Endothelial cell of umbilical vein (primary cell): ENCODE data around the gene NOTCH2. TPM values are rescaled to one million over a fixed set of nuclear protein-coding genes. Genes with fewer than 3 reads are reported as not detected.

Source experiments
- BruUV-seq: library from RNA; stranded (reverse); fragments of 400-500 nt; replicated peaks from 2 replicates; lab custom pipeline; 2021; lab: Mats Ljungman, UMichigan
- CTCF ChIA-PET: fragments of 300-600, 350-600 bp; sonication (Branson Sonifier 250); formaldehyde crosslinking; loops from one replicate; lab custom pipeline; 2021; ENCODE audit warnings: antibody characterized with exemption, inconsistent platforms; lab: Charles Lee
- POLR2A ChIA-PET: fragments of 300-600, 350-600 bp; sonication (Branson Sonifier 250); formaldehyde crosslinking; loops from one replicate; lab custom pipeline; 2021; ENCODE audit warnings: antibody characterized with exemption, inconsistent platforms; lab: Charles Lee
- DNase-seq: peaks from one replicate; pipeline ENCODE4 v3.0.0-alpha.2; 2011; ENCODE audit warnings: low read depth, low spot score
- FAIRE-seq: peaks from 2 replicates; lab custom pipeline; 2011; peaks lifted over from hg19 to GRCh38; lab: Jason Lieb, UNC
- H2AFZ ChIP-seq: 2 replicates; pipeline ENCODE4 v1.6.0; 2012; ENCODE audit warnings: low read depth, low read length, control low read depth, inconsistent platforms
- H3K27ac ChIP-seq: 2 replicates; pipeline ENCODE4 v1.5.1; 2011; ENCODE audit warnings: low read depth, mild to moderate bottlenecking, control low read depth, low read length, moderate library complexity; ENCODE audit not compliant: insufficient read depth
- H3K27me3 ChIP-seq, 2 experiments: 2 replicates each; pipeline versions ENCODE4 v1.6.0 to v1.6.1; 2011; ENCODE audit warnings: low read length in 2 of 2, mixed read lengths in 1 of 2; ENCODE audit not compliant: control insufficient read depth in 2 of 2, insufficient read depth in 2 of 2
- H3K36me3 ChIP-seq, 2 experiments: 2 replicates in 1 of 2; 3 replicates in 1 of 2; pipeline ENCODE4 v1.5.1; 2011; ENCODE audit warnings: low read length in 2 of 2, mild to moderate bottlenecking in 1 of 2, moderate library complexity in 1 of 2; ENCODE audit not compliant: control insufficient read depth in 2 of 2, insufficient read depth in 2 of 2; ENCODE audit errors: extremely low read depth in 1 of 2
- H3K4me1 ChIP-seq: 3 replicates; pipeline ENCODE4 v1.5.1; 2011; ENCODE audit warnings: mild to moderate bottlenecking, low read length; ENCODE audit not compliant: control insufficient read depth, insufficient read depth; ENCODE audit errors: extremely low read depth
- H3K4me2 ChIP-seq: 2 replicates; pipeline ENCODE4 v1.6.1; 2011; ENCODE audit warnings: low read length, control low read depth, mixed read lengths; ENCODE audit not compliant: insufficient read depth
- H3K4me3 ChIP-seq, 3 experiments: fragments of 200-600 bp in 1 of 3; sonication (generic), shearing (Covaris generic) in 1 of 3; replicated peaks in 1 of 3; 2 replicates each; pipeline ENCODE4 v1.5.1; 2011 to 2016; ENCODE audit warnings: control low read depth in 3 of 3, low read length in 3 of 3, mild to moderate bottlenecking in 2 of 3, inconsistent platforms in 1 of 3, low read depth in 1 of 3, moderate library complexity in 1 of 3; ENCODE audit not compliant: insufficient read depth in 1 of 3
- H3K79me2 ChIP-seq: 2 replicates; pipeline ENCODE4 v1.6.0; 2012; ENCODE audit warnings: low read length, inconsistent platforms; ENCODE audit not compliant: control insufficient read depth, insufficient read depth
- H3K9ac ChIP-seq: replicated peaks from 2 replicates; pipeline ENCODE3; 2011; ENCODE audit warnings: low read length, control low read depth; ENCODE audit not compliant: insufficient read depth; ENCODE audit errors: extremely low read depth
- H3K9me1 ChIP-seq: replicated peaks from 3 replicates; pipeline ENCODE4 v1.6.0; 2011; ENCODE audit warnings: mild to moderate bottlenecking, low read length; ENCODE audit not compliant: control insufficient read depth, insufficient read depth; ENCODE audit errors: extremely low read depth
- H3K9me3 ChIP-seq: replicated peaks from 2 replicates; pipeline ENCODE4 v1.5.1; 2012; ENCODE audit warnings: low read length, inconsistent platforms; ENCODE audit not compliant: control insufficient read depth, insufficient read depth
- H4K20me1 ChIP-seq: replicated peaks from 2 replicates; pipeline ENCODE3; 2011; ENCODE audit warnings: mild to moderate bottlenecking, low read length; ENCODE audit not compliant: control insufficient read depth, insufficient read depth; ENCODE audit errors: extremely low read depth
- CTCF ChIP-seq, 2 donors: IDR thresholded peaks; 1 replicate in 1 of 2; 2 replicates in 1 of 2; pipeline ENCODE4 v1.5.1; 2011; ENCODE audit warnings: low read length in 2 of 2, mild to moderate bottlenecking in 2 of 2, moderate library complexity in 2 of 2, control low read depth in 1 of 2, inconsistent platforms in 1 of 2, low read depth in 1 of 2; ENCODE audit not compliant: insufficient read depth in 1 of 2; ENCODE audit errors: extremely low read depth in 1 of 2
- EZH2 ChIP-seq: IDR thresholded peaks from 2 replicates; pipeline ENCODE4 v1.6.1; 2012; ENCODE audit warnings: borderline replicate concordance, low read depth, mild to moderate bottlenecking, moderate library complexity, low read length, inconsistent platforms; ENCODE audit not compliant: severe bottlenecking
- FOS ChIP-seq: IDR thresholded peaks from 2 replicates; pipeline ENCODE4 v1.6.1; 2011; ENCODE audit warnings: mild to moderate bottlenecking, low read length, moderate library complexity, borderline replicate concordance; ENCODE audit not compliant: insufficient read depth
- GATA2 ChIP-seq: IDR thresholded peaks from 2 replicates; pipeline ENCODE4 v1.7.0; 2011; ENCODE audit warnings: low read depth, mild to moderate bottlenecking, moderate library complexity, mixed read lengths, low read length; ENCODE audit not compliant: insufficient read length, insufficient read depth
- JUN ChIP-seq: IDR thresholded peaks from 2 replicates; pipeline ENCODE4 v1.6.1; 2011; ENCODE audit warnings: borderline replicate concordance, low read depth; ENCODE audit not compliant: insufficient read length, insufficient read depth
- MYC ChIP-seq: IDR thresholded peaks from one replicate; pipeline ENCODE4 v1.6.1; 2011; ENCODE audit warnings: mild to moderate bottlenecking, low read depth, low read length
- POLR2A ChIP-seq: IDR thresholded peaks from 2 replicates; pipeline ENCODE4 v1.6.1; 2012; ENCODE audit warnings: low read depth, mild to moderate bottlenecking, control low read depth, low read length
- POLR2AphosphoS5 ChIP-seq: IDR thresholded peaks from 2 replicates; pipeline ENCODE4 v1.6.1; 2012; ENCODE audit warnings: low read depth, mild to moderate bottlenecking, control low read depth, low read length, moderate library complexity; ENCODE audit not compliant: insufficient read depth
- dilution Hi-C: fragments of 300-500 bp; cut with MboI; formaldehyde crosslinking; loops from one replicate; pipeline ENCODE4 v1.15.0; 2019; ENCODE audit warnings: low sequenced_read_pairs; ENCODE audit not compliant: extremely low pct_ligation_motif_present
- intact Hi-C: fragments of 100-400 bp; cut with micrococcal nuclease; formaldehyde crosslinking; loops from one replicate; pipeline ENCODE4 v1.10.0; 2022
- polyA plus RNA-seq, 4 experiments: library from polyadenylated mRNA; depleted of rRNA in 3 of 4; stranded (reverse) in 3 of 4; unstranded in 1 of 4; fragments of >200 nt; gene quantifications; 2 replicates each; pipeline versions ENCODE4 v1.2.1 to v1.2.3, GENCODE V29; 2011 to 2012; ENCODE audit warnings: missing spikeins in 1 of 4
- total RNA-seq: library from RNA; stranded (reverse); gene quantifications from 2 replicates; pipeline ENCODE4 v1.2.3, GENCODE V29; 2021
- TF ChIP-seq, protein P1 (sequence below): IDR thresholded peaks from 2 replicates; pipeline ENCODE4 v1.6.1; 2011; ENCODE audit not compliant: insufficient read depth, insufficient read length

Gene NOTCH2
- total and polyA plus RNA-seq, 2 donors (not counting 3 experiments of a cell fraction or from before 2014, with no cell fraction given), result 14.3 to 49.1 TPM

GRCh38 chr1:119914071-119914470 lies 155.4 kb downstream of the NOTCH2 start:
- no peak for FAIRE-seq
- Histone ChIP-seq H2AFZ (no peak overlapping the region), H4K20me1 (no peaks in the 10 kb centered on the region), H3K79me2 (no peaks in the 10 kb centered on the region), H3K27ac (no peak overlapping the region), H3K4me1 (no peaks in the 10 kb centered on the region), H3K36me3 (peaks cover 14 to 18% of the 10 kb centered on the region in 2 experiments), H3K9me1 (no peaks in the 10 kb centered on the region), H3K4me2 (no peak overlapping the region), H3K4me3 (no peak overlapping the region), H3K9me3 (no peaks in the 10 kb centered on the region), H3K27me3 (no peaks in the 10 kb centered on the region), H3K9ac (no peak overlapping the region)
- ChIA-PET CTCF (no interaction called here), POLR2A (no interaction called here)
- intact Hi-C loops (no loop called here), dilution Hi-C loops (no loop called here)
- no peak for DNase-seq
- TF ChIP-seq GATA2 (no peak), CTCF (IDR thresholded peaks at IDR 0.05; ENCODE audit: extremely low read depth in 1 of 2, insufficient read depth in 1 of 2, low read depth in 1 of 2, low read length in 2 of 2) (no peak), EZH2 (no peak), MYC (no peak), POLR2A (no peak), POLR2AphosphoS5 (no peak), FOS (no peak), JUN (no peak)
- TF ChIP-seq, protein P1, sequence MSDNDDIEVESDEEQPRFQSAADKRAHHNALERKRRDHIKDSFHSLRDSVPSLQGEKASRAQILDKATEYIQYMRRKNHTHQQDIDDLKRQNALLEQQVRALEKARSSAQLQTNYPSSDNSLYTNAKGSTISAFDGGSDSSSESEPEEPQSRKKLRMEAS, result no peak
- BruUV-seq, result no TSS peak
